ENCODE results near the gene LYST.

LYST gene

GRCh38 chr1:235749755-235750300 lies 116.9 kb downstream of the LYST start:
- no peak for DNase-seq

- no peak for DNase-seq
Observed at GRCh38 chr1:235748747-235749146, 118.0 kb downstream of the LYST start.

- DNase-seq, result no peak
Observed at GRCh38 chr1:235746245-235746644, 120.5 kb downstream of the LYST start.

- no peak for DNase-seq
Observed at GRCh38 chr1:235745503-235746136, 121.1 kb downstream of the LYST start.

GRCh38 chr1:235742914-235743599 lies 123.6 kb downstream of the LYST start:
- DNase-seq, result no peak

GRCh38 chr1:235741294-235741693 lies 125.4 kb downstream of the LYST start:
- no peak for DNase-seq

- DNase-seq, result no peak
Observed at GRCh38 chr1:235739631-235740030, 127.1 kb downstream of the LYST start.

- no peak for DNase-seq
Observed at GRCh38 chr1:235739124-235739523, 127.6 kb downstream of the LYST start.

GRCh38 chr1:235737751-235738150 lies 129.0 kb downstream of the LYST start:
- no peak for DNase-seq

- no peak for DNase-seq
Observed at GRCh38 chr1:235736263-235736662, 130.4 kb downstream of the LYST start.

- DNase-seq, result no peak
Observed at GRCh38 chr1:235735621-235736020, 131.1 kb downstream of the LYST start.

GRCh38 chr1:235734335-235734734 lies 132.4 kb downstream of the LYST start:
- DNase-seq, result no peak

- DNase-seq, result no peak
Observed at GRCh38 chr1:235730007-235730406, 136.7 kb downstream of the LYST start.

- no peak for DNase-seq
Observed at GRCh38 chr1:235726557-235726956, 140.1 kb downstream of the LYST start.

GRCh38 chr1:235725434-235725833 lies 141.3 kb downstream of the LYST start:
- DNase-seq, result no peak

- DNase-seq, result no peak
Observed at GRCh38 chr1:235724730-235725129, 142.0 kb downstream of the LYST start.

GRCh38 chr1:235722858-235723257 lies 143.8 kb downstream of the LYST start:
- no peak for DNase-seq

- no peak for DNase-seq
Observed at GRCh38 chr1:235721982-235722381, 144.7 kb downstream of the LYST start.

GRCh38 chr1:235720544-235720943 lies 146.2 kb downstream of the LYST start:
- no peak for DNase-seq

- DNase-seq, result no peak
Observed at GRCh38 chr1:235714205-235714897, 152.4 kb downstream of the LYST start.

GRCh38 chr1:235712812-235713211 lies 153.9 kb downstream of the LYST start:
- DNase-seq, result no peak

- no peak for DNase-seq
Observed at GRCh38 chr1:235710687-235711086, 156.0 kb downstream of the LYST start.

GRCh38 chr1:235709018-235709417 lies 157.7 kb downstream of the LYST start:
- DNase-seq, result no peak

- DNase-seq, result no peak
Observed at GRCh38 chr1:235708390-235708962, 158.2 kb downstream of the LYST start.
